ENCODE results near the gene EHBP1L1.

GRCh38 chr11:65547446-65548125, 28.3 kb upstream of the EHBP1L1 start:
- no peak for TF ChIP-seq CTCF (IDR thresholded peaks at IDR 0.05; ENCODE audit: low read depth, low read length, missing input control)
- no peak for TF ChIP-seq RAD21 (IDR thresholded peaks at IDR 0.05)
- no peak for TF ChIP-seq REST (IDR thresholded peaks at IDR 0.05)
- TF ChIP-seq TAF1 (conservative IDR thresholded peaks at IDR 0.05): no peak
- TF ChIP-seq RXRA (IDR thresholded peaks at IDR 0.05): no peak
- no peak for TF ChIP-seq FOXA1 (IDR thresholded peaks at IDR 0.05)
- no peak for TF ChIP-seq SP1 (IDR thresholded peaks at IDR 0.05)
- TF ChIP-seq JUND (IDR thresholded peaks at IDR 0.05): no peak
- TF ChIP-seq GABPA (IDR thresholded peaks at IDR 0.05 in 1 of 2, conservative IDR thresholded peaks at IDR 0.05 in 1 of 2): no peak
- TF ChIP-seq YY1 (IDR thresholded peaks at IDR 0.05): no peak
- no peak for TF ChIP-seq MAX (IDR thresholded peaks at IDR 0.05)
- no peak for TF ChIP-seq ZBTB33 (IDR thresholded peaks at IDR 0.05)

All from liver (tissue), 3 donors.